ENCODE results near the gene COL11A2.

GRCh38 chr6:33160728-33161344, 31.4 kb downstream of the COL11A2 start:
- no peak for TF ChIP-seq EZH2 (IDR thresholded peaks at IDR 0.05; ENCODE audit: borderline replicate concordance, insufficient read depth, low read length, poor library complexity, severe bottlenecking)
- no peak for TF ChIP-seq CTCF (IDR thresholded peaks at IDR 0.05; ENCODE audit: poor library complexity, severe bottlenecking)
- no peak for TF ChIP-seq EP300 (conservative IDR thresholded peaks at IDR 0.05; ENCODE audit: poor library complexity, severe bottlenecking)
- TF ChIP-seq REST (IDR thresholded peaks at IDR 0.05; ENCODE audit: borderline replicate concordance), result no peak
- TF ChIP-seq POLR2AphosphoS5 (IDR thresholded peaks at IDR 0.05), result no peak
